GM18507 (cell line): Measurements from ENCODE around the gene TAP1.
"Not testable (repeated sequence)": the region's sequence is repeated elsewhere in the genome, so short reads cannot be mapped to it uniquely, and the experiment has no call there.

Experiments
- DNase-seq: peaks from one replicate; pipeline ENCODE4 v3.0.0; 2011; ENCODE audit warnings: low read depth; ENCODE audit not compliant: insufficient read length; ENCODE audit errors: extremely low spot score
- FAIRE-seq: peaks from 2 replicates; lab custom pipeline; 2011; peaks lifted over from hg19 to GRCh38; lab: Jason Lieb, UNC

TAP1 gene

GRCh38 chr6:32853541-32854375 is at the start of gene TAP1, which contains the start of gene PSMB9:
Gene TAP1 (minus strand): TSS chr6:32853704. CDS start chr6:32853636, 68 bp downstream.
Gene PSMB9 (plus strand): TSS chr6:32854192. CDS start chr6:32854230, 38 bp downstream.
- DNase-seq: peak; percentile 82
- FAIRE-seq: peak; percentile 93

DNA sequence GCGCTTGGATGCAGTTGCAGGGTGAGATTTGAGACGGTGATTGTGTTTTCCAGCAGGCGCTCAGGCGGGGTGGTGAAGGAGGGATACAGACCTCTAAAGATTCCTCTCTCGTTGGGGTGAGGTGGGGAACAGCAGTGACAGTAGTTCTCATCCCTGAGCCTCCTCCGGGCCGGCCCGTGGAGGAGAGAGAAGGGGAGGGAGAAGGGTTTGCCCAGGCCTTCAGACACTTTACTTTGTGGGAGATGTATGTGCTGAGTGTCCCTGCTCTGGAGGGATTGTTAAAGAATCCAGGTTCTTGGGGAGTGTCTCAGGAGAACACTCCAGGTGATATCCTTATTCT is 41.5 kb upstream of the TAP1 start:
- DNase-seq (peak; percentile 9), FAIRE-seq (no peak)

GRCh38 chr6:32894085-32895005 is 40.8 kb upstream of the TAP1 start:
- DNase-seq (peak; percentile 98), FAIRE-seq (peak; percentile 97)

GRCh38 chr6:32890831-32891230 is 37.3 kb upstream of the TAP1 start:
- no peak for FAIRE-seq
- no peak for DNase-seq

DNA sequence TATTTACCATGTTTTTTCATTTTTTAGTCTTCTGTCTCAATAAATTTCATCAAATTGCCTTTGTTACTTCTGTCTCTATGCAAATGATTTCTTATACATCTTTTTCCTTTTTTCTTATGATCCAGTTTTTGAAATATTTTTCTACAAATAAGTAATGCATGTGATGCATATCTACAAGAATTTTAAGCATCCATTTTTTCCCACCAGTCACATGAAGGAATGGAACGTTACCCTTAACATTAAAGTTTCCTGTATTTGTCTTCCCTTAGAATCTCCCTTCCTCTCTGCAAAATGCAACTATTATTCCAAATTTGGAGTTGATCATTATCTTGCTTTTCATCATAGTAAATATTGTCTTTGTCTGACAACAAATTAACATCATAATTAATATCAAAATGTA is 36.0 kb upstream of the TAP1 start:
- no peak for FAIRE-seq
- DNase-seq: no peak

- FAIRE-seq (no peak), DNase-seq (no peak)
Observed at GRCh38 chr6:32888576-32888975, 35.1 kb upstream of the TAP1 start.

- no peak for FAIRE-seq
Observed at GRCh38 chr6:32887616-32888015, 34.1 kb upstream of the TAP1 start.

DNA sequence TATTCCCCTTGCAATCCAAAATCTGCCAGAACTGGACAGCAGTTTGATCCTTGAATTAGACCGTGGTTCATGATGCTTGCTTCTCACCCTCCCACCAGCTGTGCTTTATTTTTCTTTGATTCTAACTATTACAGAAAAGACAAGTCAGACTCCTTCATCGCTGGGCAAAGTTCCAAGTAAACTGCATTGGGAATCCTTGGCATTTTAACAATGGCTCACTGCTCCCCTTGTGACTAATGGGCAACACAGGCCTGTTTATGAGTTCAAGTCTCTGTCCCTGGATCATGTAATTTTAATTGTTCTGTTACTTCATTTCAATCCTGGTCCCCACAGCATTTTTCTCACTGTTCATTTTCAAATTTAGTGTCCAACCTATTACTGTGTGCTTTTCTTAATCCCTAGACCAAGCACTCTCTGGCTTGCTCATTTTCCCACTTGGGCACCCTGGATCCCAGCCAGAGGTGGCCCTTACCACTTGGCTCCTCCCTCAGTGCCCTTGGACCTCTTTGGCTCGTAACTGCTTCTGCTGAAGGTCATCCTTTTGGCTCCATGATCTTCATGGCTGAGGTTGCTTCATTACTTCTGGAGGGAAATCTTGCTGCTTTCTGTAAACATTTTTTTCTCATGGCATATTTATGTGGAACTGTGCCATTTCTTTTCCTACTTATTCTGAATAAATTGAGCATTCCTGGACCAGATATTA is 33.3 kb upstream of the TAP1 start:
- FAIRE-seq (no peak), DNase-seq (no peak)

More at GRCh38 chr6:32887616-32888015, 34.1 kb upstream of the TAP1 start:
- DNase-seq: no peak

DNA sequence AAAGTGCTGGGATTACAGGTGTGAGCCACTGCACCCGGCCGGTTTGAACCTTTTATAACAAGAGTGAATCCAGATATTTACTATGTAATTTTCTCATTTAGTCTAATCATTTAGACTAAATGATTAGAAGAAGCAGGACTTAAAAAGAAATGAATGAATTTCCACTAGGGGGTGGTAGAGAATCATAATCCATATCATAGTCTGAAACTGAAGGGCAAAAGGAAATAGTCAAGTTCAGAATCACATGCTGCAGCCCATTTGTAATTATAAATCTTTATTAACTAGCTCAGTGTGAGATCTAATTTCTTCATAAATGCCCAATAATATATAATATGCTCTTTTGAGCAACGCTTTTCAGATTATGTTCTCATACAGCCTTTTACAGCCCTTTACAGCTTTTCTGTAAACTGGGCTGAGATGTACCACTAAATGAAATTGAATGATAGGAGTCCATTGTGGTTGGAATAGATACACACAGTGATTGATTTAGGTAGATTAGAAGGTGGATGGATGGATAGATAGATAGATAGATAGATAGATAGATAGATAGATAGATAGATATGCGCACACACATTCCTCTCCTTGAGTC is 32.3 kb upstream of the TAP1 start:
- peak; percentile 75 for FAIRE-seq
- DNase-seq: peak; percentile 33

GRCh38 chr6:32883789-32884188 is 30.3 kb upstream of the TAP1 start:
- no peak for DNase-seq

DNA sequence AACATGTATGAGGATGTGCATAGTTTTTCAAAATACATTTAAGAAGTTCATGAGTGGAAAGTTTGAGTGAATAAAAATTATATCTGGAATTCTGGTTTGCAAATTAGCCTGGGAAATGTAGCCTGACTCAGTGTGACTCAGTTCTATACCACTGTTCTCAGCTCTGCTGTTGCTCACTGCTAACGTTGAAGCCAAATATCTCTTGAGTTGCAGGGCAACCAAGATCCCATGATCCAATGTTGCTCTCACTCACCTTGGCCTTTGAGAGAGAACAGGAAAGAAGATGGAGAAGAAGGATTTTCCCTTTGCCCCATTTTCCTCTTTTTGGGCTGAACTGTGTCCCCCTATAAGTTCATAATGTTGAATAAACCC is 29.4 kb upstream of the TAP1 start:
- DNase-seq: no peak
- no peak for FAIRE-seq

More at GRCh38 chr6:32883789-32884188, 30.3 kb upstream of the TAP1 start:
- no peak for FAIRE-seq

GRCh38 chr6:32880962-32881361 is 27.5 kb upstream of the TAP1 start:
- peak; percentile 15 for FAIRE-seq
- DNase-seq: not testable (repeated sequence)

DNA sequence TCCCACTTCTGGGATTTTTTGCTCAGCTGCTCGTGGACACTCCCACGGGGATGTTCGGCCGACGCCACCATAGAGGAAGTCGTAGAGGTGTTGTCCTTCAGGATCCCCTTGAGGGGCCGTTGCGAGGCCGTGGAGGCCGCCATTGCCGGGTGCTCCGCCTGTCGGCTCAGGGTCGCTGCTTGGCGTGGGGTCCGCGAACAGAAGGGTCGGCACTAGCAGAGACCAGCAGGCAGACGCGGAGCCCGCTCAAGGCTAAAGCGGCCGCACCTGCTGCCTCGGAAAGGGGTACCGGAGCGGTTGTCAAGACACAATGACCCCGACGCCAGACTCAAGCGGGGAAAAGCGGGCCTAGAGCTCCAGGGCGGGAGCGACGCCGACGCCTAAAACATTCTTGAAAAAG is 26.2 kb upstream of the TAP1 start:
- DNase-seq (no peak), FAIRE-seq (no peak)

DNA sequence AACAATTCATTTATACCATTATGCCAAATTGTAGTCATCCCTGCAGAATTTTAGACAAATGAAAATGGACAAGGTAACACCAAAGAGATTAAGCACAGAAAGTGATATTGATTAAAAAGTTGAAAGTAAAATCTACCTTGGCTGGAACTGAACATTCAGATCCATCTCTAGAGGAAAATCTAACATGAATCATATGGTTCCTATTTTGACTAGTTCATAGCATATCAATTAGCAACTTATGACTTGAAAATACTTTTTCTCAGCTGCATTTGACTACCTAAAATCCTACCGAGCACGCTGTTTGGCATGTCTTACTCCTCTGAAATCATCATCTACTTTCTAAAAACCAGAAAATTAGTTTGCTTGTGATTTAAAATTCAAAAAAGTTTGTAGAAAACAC is 23.1 kb upstream of the TAP1 start:
- no peak for DNase-seq
- no peak for FAIRE-seq

DNA sequence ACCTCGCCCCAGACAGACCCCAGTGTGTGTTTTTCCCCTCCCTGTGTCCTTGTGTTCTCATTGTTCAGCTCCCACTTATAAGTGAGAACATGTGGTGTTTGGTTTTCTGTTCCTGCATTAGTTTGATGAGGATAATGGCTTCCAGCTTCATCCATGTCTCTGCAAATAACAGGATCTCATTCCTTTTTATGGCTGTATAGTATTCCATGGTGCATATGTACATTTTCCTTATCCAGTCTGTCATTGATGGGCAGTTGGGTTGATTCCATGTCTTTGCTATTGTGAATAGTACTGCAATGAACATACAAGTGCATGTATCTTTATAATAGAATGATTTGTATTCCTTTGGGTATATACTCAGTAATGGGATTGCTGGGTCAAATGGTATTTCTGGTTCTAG is 20.4 kb upstream of the TAP1 start:
- FAIRE-seq: not testable (repeated sequence)

DNA sequence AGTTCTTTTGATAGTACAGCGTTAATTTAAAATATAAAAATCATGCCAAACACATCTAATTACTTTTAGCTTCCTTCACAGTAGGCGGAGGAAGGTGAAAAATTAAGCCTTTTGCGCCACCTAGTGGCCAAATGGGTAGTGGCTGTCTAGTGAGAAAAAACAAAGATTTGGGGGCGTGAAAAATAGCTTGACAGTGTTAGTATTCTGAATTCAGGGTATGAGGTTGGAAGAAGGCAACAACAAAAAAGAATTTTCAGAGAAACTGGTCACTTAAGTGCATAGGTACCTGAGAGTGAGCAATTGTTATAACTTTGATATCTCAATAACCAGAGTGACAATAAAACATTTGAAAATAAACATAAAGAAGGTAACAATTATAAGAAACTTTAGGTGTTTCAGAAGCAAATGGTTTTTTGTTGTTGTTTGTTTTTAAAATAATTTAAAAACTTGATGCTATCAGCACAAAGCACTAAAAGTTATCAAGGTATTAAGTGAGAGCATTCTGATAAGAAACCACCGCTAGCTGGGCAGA is 14.8 kb upstream of the TAP1 start:
- FAIRE-seq (peak; percentile 90), DNase-seq (no peak)

More for the DNA sequence above, 20.4 kb upstream of the TAP1 start:
- not testable (repeated sequence) for DNase-seq

DNA sequence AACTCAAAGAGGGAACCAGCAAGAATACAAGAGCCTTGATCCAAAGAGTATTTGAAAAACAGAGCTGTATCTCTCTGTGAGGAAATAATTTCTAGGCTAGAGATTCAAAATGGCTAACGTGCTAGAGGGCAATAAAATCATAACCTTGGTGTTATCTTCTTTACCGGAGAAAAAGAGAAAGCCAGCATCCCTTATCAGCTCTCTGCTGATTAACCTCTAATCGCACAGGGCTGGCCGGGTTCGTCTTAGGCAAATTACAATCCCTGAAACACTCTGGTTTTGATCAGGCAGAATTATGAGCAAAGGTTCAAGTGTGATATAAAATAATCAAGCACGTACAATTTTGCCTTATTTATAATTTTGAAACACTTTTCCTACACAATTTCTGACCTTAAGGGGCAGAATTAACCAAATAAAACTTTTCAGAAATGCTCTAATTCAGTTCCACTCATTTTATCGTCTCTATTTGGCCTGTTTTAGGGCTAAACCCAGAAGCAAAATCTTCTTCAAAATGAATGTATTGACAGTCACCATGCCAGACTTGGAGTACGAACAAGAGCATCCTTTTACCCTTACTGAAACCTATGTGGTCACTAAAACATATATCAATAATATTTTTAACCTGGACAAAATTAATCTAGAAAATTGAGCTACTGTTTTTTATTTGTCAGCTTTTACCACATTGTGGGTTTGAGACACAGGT is 14.2 kb upstream of the TAP1 start:
- FAIRE-seq (no peak), DNase-seq (no peak)

DNA sequence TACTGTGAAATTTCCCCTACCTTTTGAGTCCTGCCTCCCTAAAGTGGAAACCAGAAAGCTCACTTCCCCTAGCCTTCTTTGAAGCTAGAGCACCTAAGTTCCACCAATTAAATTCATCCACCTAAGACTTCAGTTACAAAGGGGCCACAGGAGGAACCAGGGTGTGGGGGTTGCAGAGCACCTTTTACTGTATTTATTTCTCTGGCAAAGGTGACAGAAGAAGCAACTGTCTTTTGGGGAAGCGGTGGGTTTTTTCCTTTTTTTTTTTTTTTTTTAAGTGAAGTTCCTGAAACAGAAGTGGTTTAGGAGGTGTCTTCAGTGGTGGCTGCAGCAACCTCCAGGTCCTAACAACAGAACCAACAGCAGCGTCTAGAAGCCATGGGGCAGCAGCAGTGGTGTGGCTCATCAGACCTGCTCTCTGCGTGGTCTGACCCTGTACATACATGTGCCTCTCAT is 13.5 kb upstream of the TAP1 start:
- DNase-seq: no peak
- peak; percentile 91 for FAIRE-seq
